Epithelial cell of proximal tubule (primary cell): ENCODE results near the gene C6orf89. TPM values are rescaled to one million over a fixed set of nuclear protein-coding genes. Genes with fewer than 3 reads are reported as not detected.

ENCODE experiments used
- DNase-seq: peaks from one replicate; pipeline ENCODE4 v3.0.0-alpha.2; 2011; ENCODE audit warnings: low read depth
- H3K4me3 ChIP-seq: 2 replicates; pipeline ENCODE4 v1.5.1; 2011; ENCODE audit warnings: low read depth, mild to moderate bottlenecking, low read length
- CTCF ChIP-seq: conservative IDR thresholded peaks from 2 replicates; pipeline ENCODE4 v1.5.1; 2012; ENCODE audit warnings: low read depth, mild to moderate bottlenecking, low read length
- total RNA-seq: library from RNA; depleted of rRNA; stranded (reverse); fragments of >200 nt; gene quantifications from 2 replicates; pipeline ENCODE4 v1.2.3, GENCODE V29; 2015

C6orf89 gene
- total RNA-seq, 1 donor from 2014 or later, result 16.3 TPM

- no peak for DNase-seq
- TF ChIP-seq CTCF, result no peak
- H3K4me3 ChIP-seq, result no peak overlapping the region
Observed at GRCh38 chr6:36924778-36925374, 39.1 kb downstream of the C6orf89 start.

- DNase-seq, result no peak
- TF ChIP-seq CTCF, result no peak
- H3K4me3 ChIP-seq, result no peak overlapping the region
Observed at GRCh38 chr6:36925809-36926208, 40.1 kb downstream of the C6orf89 start.

- no peak for DNase-seq
- TF ChIP-seq CTCF, result no peak
- H3K4me3 ChIP-seq, result no peak overlapping the region
Observed at GRCh38 chr6:36926708-36927513, 41.2 kb downstream of the C6orf89 start.

GRCh38 chr6:36927691-36928546 lies 42.2 kb downstream of the C6orf89 start:
- no peak for TF ChIP-seq CTCF
- no peak for DNase-seq
- no peak overlapping the region for H3K4me3 ChIP-seq

GRCh38 chr6:36928547-36928918 lies 42.8 kb downstream of the C6orf89 start:
- no peak overlapping the region for H3K4me3 ChIP-seq
- no peak for TF ChIP-seq CTCF
- DNase-seq, result no peak

GRCh38 chr6:36929152-36929551 lies 43.4 kb downstream of the C6orf89 start:
- TF ChIP-seq CTCF, result no peak
- H3K4me3 ChIP-seq, result no peak overlapping the region
- no peak for DNase-seq
